Hepatocyte (in vitro differentiated cells): ENCODE results near the gene ETV3. TPM values are rescaled to one million over a fixed set of nuclear protein-coding genes. Genes with fewer than 3 reads are reported as not detected.
A peak's percentile ranks its signal among the peaks of the same experiment; 100 is the strongest.

Experiments
- DNase-seq: peaks from one replicate; pipeline ENCODE4 v3.0.0-alpha.2; 2016; ENCODE audit warnings: low spot score
- H2AFZ ChIP-seq: fragments of 200-600 bp; sonication (generic); 2 replicates; pipeline ENCODE4 v1.6.0; 2016; ENCODE audit warnings: antibody characterized with exemption, mild to moderate bottlenecking
- H3K27ac ChIP-seq: fragments of 200-600 bp; sonication (generic); 2 replicates; pipeline ENCODE4 v1.5.1; 2016; ENCODE audit warnings: mild to moderate bottlenecking
- H3K27me3 ChIP-seq: fragments of 200-600 bp; sonication (generic); 2 replicates; pipeline ENCODE4 v1.6.1; 2016
- H3K36me3 ChIP-seq: fragments of 200-600 bp; sonication (generic); replicated peaks from 2 replicates; pipeline ENCODE4 v1.5.1; 2016; ENCODE audit warnings: low read depth; ENCODE audit not compliant: insufficient read depth
- H3K4me1 ChIP-seq: fragments of 200-600 bp; sonication (generic); 2 replicates; pipeline ENCODE4 v1.5.1; 2016; ENCODE audit warnings: mild to moderate bottlenecking, moderate library complexity; ENCODE audit not compliant: insufficient read depth
- H3K4me2 ChIP-seq: fragments of 200-600 bp; sonication (generic); 2 replicates; pipeline ENCODE4 v1.6.0; 2016
- H3K4me3 ChIP-seq: fragments of 200-600 bp; sonication (generic); 2 replicates; pipeline ENCODE4 v1.5.1; 2016; ENCODE audit warnings: mild to moderate bottlenecking
- H3K79me2 ChIP-seq: fragments of 200-600 bp; sonication (generic); 2 replicates; pipeline ENCODE4 v1.6.0; 2017; ENCODE audit warnings: mild to moderate bottlenecking
- H3K9me2 ChIP-seq: fragments of 200-600 bp; sonication (generic); replicated peaks from 2 replicates; pipeline ENCODE4 v1.6.0; 2017; ENCODE audit warnings: mild to moderate bottlenecking; ENCODE audit not compliant: insufficient read depth
- H3K9me3 ChIP-seq: fragments of 200-600 bp; sonication (generic); 2 replicates; pipeline ENCODE4 v1.5.1; 2016; ENCODE audit warnings: low read depth, mild to moderate bottlenecking
- H4K20me1 ChIP-seq: fragments of 200-600 bp; sonication (generic); 2 replicates; pipeline ENCODE4 v1.6.0; 2016; ENCODE audit warnings: mild to moderate bottlenecking; ENCODE audit not compliant: insufficient read depth, poor library complexity, severe bottlenecking
- CTCF ChIP-seq: fragments of 200-600 bp; sonication (generic); IDR thresholded peaks from 2 replicates; pipeline ENCODE4 v1.5.1; 2016; ENCODE audit warnings: antibody characterized with exemption, mild to moderate bottlenecking; ENCODE audit not compliant: poor library complexity
- EZH2 ChIP-seq: fragments of 200-600 bp; sonication (generic); IDR thresholded peaks from 2 replicates; pipeline ENCODE4 v1.6.1; 2016; ENCODE audit warnings: antibody characterized with exemption, mild to moderate bottlenecking, borderline replicate concordance
- EZH2phosphoT487 ChIP-seq: fragments of 200-600 bp; sonication (generic); IDR thresholded peaks from one replicate; pipeline ENCODE4 v1.6.1; 2018; ENCODE audit warnings: antibody characterized with exemption, mild to moderate bottlenecking, low read depth, moderate library complexity; ENCODE audit not compliant: unreplicated experiment, severe bottlenecking
- WGBS: methylation state at CpG from one replicate; pipeline ENCODE4 v1.1.6; 2016; ENCODE audit warnings: low lambda C conversion rate; ENCODE audit errors: missing lambda C conversion rate; 5-methylcytosine and 5-hydroxymethylcytosine counted together
- polyA plus RNA-seq: library from polyadenylated mRNA; unstranded; fragments of >200 nt; fragmentation: Nextera tagmentation; extraction: Ambion mirVana; gene quantifications from 2 replicates; pipeline ENCODE4 v1.2.1, GENCODE V29; 2016
- total RNA-seq: library from RNA; depleted of rRNA; stranded (reverse); fragments of >200 nt; gene quantifications from 2 replicates; pipeline ENCODE4 v1.2.3, GENCODE V29; 2014

Gene ETV3
- total and polyA plus RNA-seq, 2 experiments from 2014 or later, result 8.4 to 17.6 TPM

DNA sequence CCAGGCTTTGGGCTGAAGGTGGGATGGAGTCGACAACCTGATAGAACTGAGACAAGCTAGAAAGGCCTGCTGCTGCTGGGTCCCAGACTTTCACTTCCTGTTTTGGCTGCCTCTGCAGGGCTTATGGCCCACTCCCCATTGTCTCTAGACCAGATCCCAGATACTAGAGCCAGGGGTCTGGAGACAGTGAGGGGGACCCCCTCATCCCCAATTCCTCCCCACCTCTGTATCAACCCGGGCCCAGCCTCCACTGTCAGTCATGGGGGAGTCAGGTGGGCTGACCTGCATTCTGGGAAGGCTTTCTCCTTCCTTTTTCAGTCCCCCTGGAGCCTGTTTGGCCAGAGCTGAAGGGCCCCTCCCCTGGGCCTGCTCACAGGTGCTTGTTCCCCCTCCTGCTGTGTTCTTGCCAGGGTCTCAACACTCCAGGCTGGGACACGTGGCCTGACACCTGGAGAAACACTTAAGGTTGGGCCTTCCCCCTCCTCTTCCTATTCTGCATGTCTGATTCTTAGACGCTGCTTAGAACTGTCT is 20.6 kb downstream of the ETV3 start:
- no peak overlapping the region for H2AFZ ChIP-seq
- no peak for DNase-seq
- TF ChIP-seq EZH2, result no peak
- TF ChIP-seq EZH2phosphoT487, result no peak
- no peak for TF ChIP-seq CTCF
- H4K20me1 ChIP-seq, result peaks cover 4% of the 10 kb centered on the region
- H3K9me3 ChIP-seq, result no peaks in the 10 kb centered on the region
- H3K9me2 ChIP-seq, result no peaks in the 10 kb centered on the region
- H3K4me2 ChIP-seq, result no peak overlapping the region
- 76% methylated on average over 4 of the region's 4 CpGs for WGBS
- H3K4me1 ChIP-seq, result no peaks in the 10 kb centered on the region
- no peak overlapping the region for H3K4me3 ChIP-seq
- H3K79me2 ChIP-seq, result no peaks in the 10 kb centered on the region
- H3K36me3 ChIP-seq, result no peaks in the 10 kb centered on the region
- H3K27me3 ChIP-seq, result peaks cover 6% of the 10 kb centered on the region
- no peak overlapping the region for H3K27ac ChIP-seq

GRCh38 chr1:157116737-157117103 is 21.5 kb downstream of the ETV3 start:
- H3K27ac ChIP-seq, result no peak overlapping the region

GRCh38 chr1:157115851-157116736 is 22.1 kb downstream of the ETV3 start:
- Histone ChIP-seq H3K4me2 (no peak overlapping the region), H4K20me1 (no peaks in the 10 kb centered on the region), H3K27ac (no peak overlapping the region), H3K27me3 (peaks cover 16% of the 10 kb centered on the region), H3K9me2 (no peaks in the 10 kb centered on the region), H3K4me1 (no peaks in the 10 kb centered on the region), H3K9me3 (no peaks in the 10 kb centered on the region), H3K36me3 (no peaks in the 10 kb centered on the region), H3K79me2 (no peaks in the 10 kb centered on the region), H3K4me3 (no peak overlapping the region), H2AFZ (no peak overlapping the region)
- WGBS, result 75% methylated on average over 16 of the region's 16 CpGs
- DNase-seq, result no peak
- TF ChIP-seq EZH2phosphoT487, result no peak
- TF ChIP-seq EZH2, result no peak
- TF ChIP-seq CTCF, result no peak

More at GRCh38 chr1:157116737-157117103, 21.5 kb downstream of the ETV3 start:
- no peaks in the 10 kb centered on the region for H3K9me3 ChIP-seq
- H3K79me2 ChIP-seq, result no peaks in the 10 kb centered on the region
- no peak overlapping the region for H3K4me3 ChIP-seq
- H3K36me3 ChIP-seq, result no peaks in the 10 kb centered on the region
- peak; percentile 26 for DNase-seq
- no peak overlapping the region for H3K4me2 ChIP-seq
- TF ChIP-seq EZH2phosphoT487 (no peak), EZH2 (no peak), CTCF (no peak)
- peaks cover 13% of the 10 kb centered on the region for H3K27me3 ChIP-seq
- H4K20me1 ChIP-seq, result peaks cover 4% of the 10 kb centered on the region
- H2AFZ ChIP-seq, result no peak overlapping the region
- H3K4me1 ChIP-seq, result no peaks in the 10 kb centered on the region
- H3K9me2 ChIP-seq, result no peaks in the 10 kb centered on the region
